ENCODE data around the gene ID4. TPM values are rescaled to one million over a fixed set of nuclear protein-coding genes. Genes with fewer than 3 reads are reported as not detected.
A peak's percentile ranks its signal among the peaks of the same experiment; 100 is the strongest.

ID4 gene
- total RNA-seq, 1 donor, result 29.7 TPM

- Histone ChIP-seq H3K27ac (ENCODE audit: low read depth, low read length) (no peak overlapping the region), H3K4me1 (ENCODE audit: insufficient read depth, low read length) (peaks cover 20% of the 10 kb centered on the region), H3K4me2 (ENCODE audit: insufficient read depth, low read length) (no peak overlapping the region), H3K9me3 (ENCODE audit: low read depth, low read length) (no peaks in the 10 kb centered on the region), H3K4me3 (ENCODE audit: insufficient read depth, low read length) (no peak overlapping the region), H2AFZ (ENCODE audit: low read length) (no peak overlapping the region), H3K79me2 (ENCODE audit: insufficient read depth, low read length) (no peaks in the 10 kb centered on the region), H4K20me1 (ENCODE audit: insufficient read depth, low read length) (no peaks in the 10 kb centered on the region), H3K27me3 (ENCODE audit: insufficient read depth, low read length) (no peaks in the 10 kb centered on the region), H3K36me3 (ENCODE audit: insufficient read depth, low read length) (no peaks in the 10 kb centered on the region)
- no peak for DNase-seq (ENCODE audit: insufficient read length, low spot score, missing footprints)
- TF ChIP-seq, protein P1, sequence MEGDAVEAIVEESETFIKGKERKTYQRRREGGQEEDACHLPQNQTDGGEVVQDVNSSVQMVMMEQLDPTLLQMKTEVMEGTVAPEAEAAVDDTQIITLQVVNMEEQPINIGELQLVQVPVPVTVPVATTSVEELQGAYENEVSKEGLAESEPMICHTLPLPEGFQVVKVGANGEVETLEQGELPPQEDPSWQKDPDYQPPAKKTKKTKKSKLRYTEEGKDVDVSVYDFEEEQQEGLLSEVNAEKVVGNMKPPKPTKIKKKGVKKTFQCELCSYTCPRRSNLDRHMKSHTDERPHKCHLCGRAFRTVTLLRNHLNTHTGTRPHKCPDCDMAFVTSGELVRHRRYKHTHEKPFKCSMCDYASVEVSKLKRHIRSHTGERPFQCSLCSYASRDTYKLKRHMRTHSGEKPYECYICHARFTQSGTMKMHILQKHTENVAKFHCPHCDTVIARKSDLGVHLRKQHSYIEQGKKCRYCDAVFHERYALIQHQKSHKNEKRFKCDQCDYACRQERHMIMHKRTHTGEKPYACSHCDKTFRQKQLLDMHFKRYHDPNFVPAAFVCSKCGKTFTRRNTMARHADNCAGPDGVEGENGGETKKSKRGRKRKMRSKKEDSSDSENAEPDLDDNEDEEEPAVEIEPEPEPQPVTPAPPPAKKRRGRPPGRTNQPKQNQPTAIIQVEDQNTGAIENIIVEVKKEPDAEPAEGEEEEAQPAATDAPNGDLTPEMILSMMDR (IDR thresholded peaks at IDR 0.05; ENCODE audit: extremely low read depth, low read depth, low read length), result no peak
Measured at GRCh38 chr6:19806971-19807396, 30.2 kb upstream of the ID4 start.

- no peak overlapping the region for H3K4me3 ChIP-seq (ENCODE audit: insufficient read depth, low read length)
- H3K36me3 ChIP-seq (ENCODE audit: insufficient read depth, low read length), result no peaks in the 10 kb centered on the region
- no peak for DNase-seq (ENCODE audit: insufficient read length, low spot score, missing footprints)
- H3K4me2 ChIP-seq (ENCODE audit: insufficient read depth, low read length), result no peak overlapping the region
- H3K4me1 ChIP-seq (ENCODE audit: insufficient read depth, low read length), result no peaks in the 10 kb centered on the region
- H3K79me2 ChIP-seq (ENCODE audit: insufficient read depth, low read length), result no peaks in the 10 kb centered on the region
- H2AFZ ChIP-seq (ENCODE audit: low read length), result no peak overlapping the region
- TF ChIP-seq, protein P1 (IDR thresholded peaks at IDR 0.05; ENCODE audit: extremely low read depth, low read depth, low read length), result no peak
- H3K9me3 ChIP-seq (ENCODE audit: low read depth, low read length), result no peaks in the 10 kb centered on the region
- no peak overlapping the region for H3K27ac ChIP-seq (ENCODE audit: low read depth, low read length)
- no peaks in the 10 kb centered on the region for H4K20me1 ChIP-seq (ENCODE audit: insufficient read depth, low read length)
- H3K27me3 ChIP-seq (ENCODE audit: insufficient read depth, low read length), result no peaks in the 10 kb centered on the region
Measured at GRCh38 chr6:19811397-19812079, 25.6 kb upstream of the ID4 start.

DNA sequence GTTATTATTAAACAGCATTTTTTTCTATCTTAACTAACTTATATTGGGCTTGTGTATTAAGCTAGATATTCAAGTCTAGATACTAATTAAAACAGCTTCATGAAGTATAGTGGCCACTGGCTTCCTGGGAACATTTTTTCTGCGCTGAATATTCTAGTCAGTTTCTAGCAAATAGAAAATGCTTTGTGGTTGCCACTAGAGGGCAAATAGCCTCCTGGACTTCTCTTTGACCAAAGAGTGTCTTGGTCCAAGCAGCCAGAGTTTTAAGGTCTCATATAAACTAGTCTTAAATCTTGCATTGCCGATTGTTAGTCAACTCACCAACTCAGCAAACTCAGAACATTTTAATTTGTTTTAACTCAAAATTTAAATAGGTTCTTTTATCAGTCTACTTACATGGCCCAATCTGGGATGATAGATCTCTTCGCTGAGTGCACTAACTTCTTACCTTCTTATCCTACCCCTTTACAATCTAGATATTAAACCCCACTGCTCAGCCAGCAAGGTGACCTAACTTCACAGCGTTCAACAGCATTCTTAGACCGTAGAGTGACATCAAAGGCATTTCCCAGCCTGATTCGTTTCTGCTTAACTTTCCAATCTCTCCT lies 24.6 kb upstream of the ID4 start:
- no peaks in the 10 kb centered on the region for H3K9me3 ChIP-seq (ENCODE audit: low read depth, low read length)
- no peaks in the 10 kb centered on the region for H3K27me3 ChIP-seq (ENCODE audit: insufficient read depth, low read length)
- no peak overlapping the region for H3K27ac ChIP-seq (ENCODE audit: low read depth, low read length)
- no peaks in the 10 kb centered on the region for H3K79me2 ChIP-seq (ENCODE audit: insufficient read depth, low read length)
- no peaks in the 10 kb centered on the region for H3K36me3 ChIP-seq (ENCODE audit: insufficient read depth, low read length)
- H3K4me2 ChIP-seq (ENCODE audit: insufficient read depth, low read length), result no peak overlapping the region
- H3K4me1 ChIP-seq (ENCODE audit: insufficient read depth, low read length), result no peaks in the 10 kb centered on the region
- H4K20me1 ChIP-seq (ENCODE audit: insufficient read depth, low read length), result no peaks in the 10 kb centered on the region
- H3K4me3 ChIP-seq (ENCODE audit: insufficient read depth, low read length), result no peak overlapping the region
- TF ChIP-seq, protein P1 (IDR thresholded peaks at IDR 0.05; ENCODE audit: extremely low read depth, low read depth, low read length), result peak; percentile 81
- peak; percentile 64 for DNase-seq (ENCODE audit: insufficient read length, low spot score, missing footprints)
- no peak overlapping the region for H2AFZ ChIP-seq (ENCODE audit: low read length)

DNA sequence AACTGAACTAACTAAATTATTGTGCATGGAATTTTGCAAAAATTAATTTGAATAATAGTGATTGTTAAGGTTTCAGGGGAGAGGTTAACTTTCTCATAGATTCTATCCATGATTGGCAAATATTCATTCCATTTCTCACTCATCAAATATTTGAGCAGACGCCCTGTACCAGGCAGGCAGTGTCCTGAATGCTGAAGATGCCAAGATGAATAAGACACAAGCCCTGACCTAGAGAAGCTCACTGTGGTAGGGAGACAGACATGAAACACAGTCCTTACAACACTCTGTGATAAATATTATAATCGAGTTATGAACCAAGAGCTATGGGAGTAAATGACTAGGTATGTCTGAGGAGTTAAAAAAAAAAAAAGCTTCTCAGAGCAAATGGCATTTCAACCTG lies 18.4 kb upstream of the ID4 start:
- no peaks in the 10 kb centered on the region for H3K4me1 ChIP-seq (ENCODE audit: insufficient read depth, low read length)
- no peaks in the 10 kb centered on the region for H3K36me3 ChIP-seq (ENCODE audit: insufficient read depth, low read length)
- H3K79me2 ChIP-seq (ENCODE audit: insufficient read depth, low read length), result no peaks in the 10 kb centered on the region
- no peaks in the 10 kb centered on the region for H3K27me3 ChIP-seq (ENCODE audit: insufficient read depth, low read length)
- H3K4me2 ChIP-seq (ENCODE audit: insufficient read depth, low read length), result no peak overlapping the region
- peak overlapping the region; percentile 47 for H2AFZ ChIP-seq (ENCODE audit: low read length)
- H3K27ac ChIP-seq (ENCODE audit: low read depth, low read length), result no peak overlapping the region
- H4K20me1 ChIP-seq (ENCODE audit: insufficient read depth, low read length), result no peaks in the 10 kb centered on the region
- DNase-seq (ENCODE audit: insufficient read length, low spot score, missing footprints), result no peak
- no peaks in the 10 kb centered on the region for H3K9me3 ChIP-seq (ENCODE audit: low read depth, low read length)
- no peak overlapping the region for H3K4me3 ChIP-seq (ENCODE audit: insufficient read depth, low read length)
- TF ChIP-seq, protein P1 (IDR thresholded peaks at IDR 0.05; ENCODE audit: extremely low read depth, low read depth, low read length), result no peak

Data from osteoblast (primary cell).